KOPT-K1 (cell line): ENCODE results near the gene CADM2.

Experiments used
- H3K27ac ChIP-seq: fragments of 200-600 bp; sonication (generic); 2 replicates; pipeline ENCODE4 v1.5.1; 2016; ENCODE audit warnings: antibody characterized with exemption, mild to moderate bottlenecking, low read depth, low read length; ENCODE audit not compliant: poor library complexity, severe bottlenecking
- H3K36me3 ChIP-seq: fragments of 200-600 bp; sonication (generic); 2 replicates; pipeline ENCODE4 v1.5.1; 2017; ENCODE audit warnings: antibody characterized with exemption, mild to moderate bottlenecking, low read length, moderate library complexity; ENCODE audit not compliant: insufficient read depth
- H3K9me3 ChIP-seq: fragments of 200-600 bp; sonication (generic); 2 replicates; pipeline ENCODE4 v1.5.1; 2017; ENCODE audit warnings: antibody characterized with exemption, low read length, mild to moderate bottlenecking; ENCODE audit not compliant: insufficient read depth, poor library complexity, severe bottlenecking

Gene CADM2

GRCh38 chr3:86056962-86057361 lies 1098.2 kb downstream of the CADM2 start:
- no peaks in the 10 kb centered on the region for H3K36me3 ChIP-seq
- H3K9me3 ChIP-seq, result no peaks in the 10 kb centered on the region
- no peak overlapping the region for H3K27ac ChIP-seq

DNA sequence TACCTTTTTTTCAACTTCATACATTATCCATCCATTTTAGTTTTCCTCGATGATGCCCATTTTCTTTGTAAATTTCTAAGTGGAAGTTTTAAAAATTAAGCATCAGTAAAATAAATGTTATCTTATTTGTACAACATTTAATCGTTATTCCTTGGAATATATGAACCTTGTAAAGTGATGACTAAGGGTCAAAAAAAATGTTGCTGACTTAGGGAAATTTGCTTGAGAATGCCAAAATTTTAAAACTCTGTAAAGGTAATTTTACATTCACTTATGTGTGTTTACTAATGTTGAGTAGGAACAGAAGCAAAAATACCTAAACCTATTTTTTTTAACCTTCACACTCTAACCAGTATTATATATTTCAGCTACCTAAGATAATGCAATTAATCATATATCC lies 1115.0 kb downstream of the CADM2 start:
- Histone ChIP-seq H3K9me3 (no peaks in the 10 kb centered on the region), H3K27ac (no peak overlapping the region), H3K36me3 (no peaks in the 10 kb centered on the region)

- Histone ChIP-seq H3K9me3 (no peaks in the 10 kb centered on the region), H3K27ac (no peak overlapping the region), H3K36me3 (no peaks in the 10 kb centered on the region)
Measured at GRCh38 chr3:86087160-86087871, 1128.5 kb downstream of the CADM2 start.

DNA sequence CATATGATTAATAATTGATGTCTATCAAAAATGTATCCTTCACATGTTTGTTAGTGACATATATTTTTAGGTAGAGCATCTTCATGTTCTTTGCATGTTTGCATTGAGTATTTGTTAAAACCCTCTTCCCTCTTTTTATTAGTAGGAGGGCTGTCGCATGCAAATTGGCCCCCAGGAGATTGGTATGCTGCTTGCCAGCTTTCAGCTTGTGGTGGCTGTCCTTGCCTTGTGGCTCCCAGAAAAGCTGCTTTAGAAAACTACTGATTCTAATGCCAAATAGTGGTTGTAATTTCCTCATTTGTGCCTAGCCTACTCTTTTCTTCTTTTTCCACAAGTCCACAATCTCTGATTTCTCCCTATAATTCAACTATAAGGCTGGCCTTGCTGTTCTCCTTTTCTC lies 1145.4 kb downstream of the CADM2 start:
- Histone ChIP-seq H3K36me3 (no peaks in the 10 kb centered on the region), H3K27ac (no peak overlapping the region), H3K9me3 (no peaks in the 10 kb centered on the region)

DNA sequence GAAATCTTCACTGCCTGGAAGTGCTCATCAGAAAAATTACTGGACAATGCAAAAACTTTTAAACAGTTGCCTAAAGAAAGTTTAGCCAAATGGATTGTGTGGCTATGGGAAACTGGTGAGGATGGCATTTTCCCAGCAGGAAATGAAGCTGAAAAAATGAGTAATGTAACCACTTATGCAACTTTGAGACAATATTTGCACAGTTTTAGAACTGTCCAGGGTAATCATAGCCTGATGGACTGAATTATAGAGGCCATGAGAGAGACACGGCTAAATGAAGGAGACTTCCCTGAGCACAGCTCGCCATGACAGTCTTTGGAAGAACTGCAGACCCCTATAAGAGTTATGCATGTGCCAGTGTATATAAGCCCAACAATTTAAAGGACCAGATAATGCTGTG lies 1150.6 kb downstream of the CADM2 start:
- no peaks in the 10 kb centered on the region for H3K36me3 ChIP-seq
- no peak overlapping the region for H3K27ac ChIP-seq
- H3K9me3 ChIP-seq, result no peaks in the 10 kb centered on the region
